RPMI7951 (cell line): Measurements from ENCODE around the gene AEBP2. TPM values are rescaled to one million over a fixed set of nuclear protein-coding genes. Genes with fewer than 3 reads are reported as not detected.
A peak's percentile ranks its signal among the peaks of the same experiment; 100 is the strongest.
"Not testable (repeated sequence)": the region's sequence is repeated elsewhere in the genome, so short reads cannot be mapped to it uniquely, and the experiment has no call there.

Experiments
- DNase-seq: peaks from one replicate; pipeline ENCODE4 v3.0.0-alpha.2; 2012; ENCODE audit warnings: low read depth
- total RNA-seq: library from RNA; depleted of rRNA; stranded (reverse); fragments of >200 nt; shearing (Covaris generic); gene quantifications from 2 replicates; pipeline ENCODE4 v1.2.3, GENCODE V29; 2014

The AEBP2 gene
- total RNA-seq, 1 experiment from 2014 or later = 7.3 TPM

DNA sequence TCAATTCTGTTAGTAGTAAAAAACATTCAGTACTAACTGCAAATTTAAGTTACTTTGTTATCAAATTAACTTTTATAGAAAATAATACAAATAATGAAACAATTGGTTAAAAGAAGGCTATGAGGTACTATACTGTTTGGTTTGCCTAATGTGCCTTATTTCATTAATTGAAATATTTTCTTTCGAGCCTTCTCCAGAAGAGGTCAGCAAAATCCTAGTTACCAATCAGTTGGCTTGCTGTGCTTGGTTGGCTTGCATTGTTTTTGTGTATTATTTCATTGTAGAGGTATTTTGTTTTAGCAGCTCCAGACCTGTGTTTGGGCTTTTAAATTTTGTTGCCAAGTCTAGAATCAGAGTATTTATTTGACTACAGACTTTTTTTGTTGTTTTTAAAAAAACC lies 68.5 kb downstream of the AEBP2 start:
- no peak for DNase-seq

- DNase-seq = no peak
Measured at GRCh38 chr12:19510461-19510860, 71.2 kb downstream of the AEBP2 start.

GRCh38 chr12:19515179-19515578 lies 75.9 kb downstream of the AEBP2 start:
- DNase-seq = no peak

DNA sequence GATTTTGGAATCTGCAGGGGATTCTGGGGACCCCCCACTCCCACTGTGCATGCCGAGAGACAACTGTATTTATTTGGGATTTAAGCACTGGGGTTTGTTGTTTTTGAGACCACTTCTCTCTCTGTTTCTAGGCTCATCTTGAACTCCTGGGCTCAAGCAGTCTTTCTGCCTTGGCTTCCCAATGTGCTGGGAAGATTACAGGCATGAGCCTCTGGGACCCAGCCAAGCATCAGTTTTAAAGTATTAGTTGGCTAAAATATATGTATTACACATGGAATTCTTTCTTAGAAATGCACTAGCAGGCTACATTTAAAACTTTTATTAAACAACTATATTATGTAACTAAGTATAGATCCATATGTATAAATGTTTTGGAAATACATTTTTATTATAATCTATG lies 78.3 kb downstream of the AEBP2 start:
- DNase-seq = no peak

DNA sequence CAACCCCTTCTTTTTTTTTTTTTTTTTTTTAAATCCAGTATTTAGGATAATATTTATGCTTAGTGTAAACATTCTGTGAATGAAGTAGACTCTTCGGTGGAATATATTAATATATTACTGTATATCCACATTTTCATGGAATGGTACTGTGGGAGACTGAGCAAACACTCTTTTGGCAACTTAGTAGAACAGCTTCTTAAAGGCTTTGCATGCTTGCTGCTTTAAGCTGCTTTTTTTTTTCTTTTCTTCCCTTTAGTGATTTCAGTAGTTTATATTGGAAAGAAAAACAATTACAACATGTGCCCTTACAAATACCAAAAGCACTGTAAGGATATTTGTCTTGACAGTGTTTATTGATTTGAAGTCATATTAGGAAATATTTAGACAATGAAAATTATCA lies 78.9 kb downstream of the AEBP2 start:
- no peak for DNase-seq

- DNase-seq = no peak
Measured at GRCh38 chr12:19520646-19521415, 81.5 kb downstream of the AEBP2 start.

GRCh38 chr12:19525274-19525673 lies 86.0 kb downstream of the AEBP2 start:
- no peak for DNase-seq

- no peak for DNase-seq
Measured at GRCh38 chr12:19527866-19528265, 88.6 kb downstream of the AEBP2 start.

DNA sequence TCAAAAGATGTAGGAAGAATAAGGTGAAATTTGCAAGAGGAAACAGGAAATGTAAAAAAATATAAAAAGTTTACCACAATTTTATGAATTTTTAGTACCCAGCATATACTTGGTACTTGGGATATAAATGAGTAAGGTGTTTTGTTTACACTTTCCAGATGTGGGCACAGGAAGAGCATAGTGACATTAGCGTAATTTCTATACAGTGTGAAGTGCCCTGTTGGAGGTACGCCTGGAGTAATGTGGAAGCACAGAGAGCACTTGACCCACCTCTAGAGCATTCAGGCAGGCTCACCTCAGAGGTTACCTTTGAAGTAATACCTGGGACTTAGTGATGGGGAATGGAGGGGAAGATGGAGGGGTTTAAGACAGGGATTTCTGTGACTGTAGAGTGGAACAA lies 89.5 kb downstream of the AEBP2 start:
- no peak for DNase-seq

GRCh38 chr12:19529951-19530636 lies 90.8 kb downstream of the AEBP2 start:
- DNase-seq = peak; percentile 45

GRCh38 chr12:19530637-19531023 lies 91.3 kb downstream of the AEBP2 start:
- peak; percentile 4 for DNase-seq

DNA sequence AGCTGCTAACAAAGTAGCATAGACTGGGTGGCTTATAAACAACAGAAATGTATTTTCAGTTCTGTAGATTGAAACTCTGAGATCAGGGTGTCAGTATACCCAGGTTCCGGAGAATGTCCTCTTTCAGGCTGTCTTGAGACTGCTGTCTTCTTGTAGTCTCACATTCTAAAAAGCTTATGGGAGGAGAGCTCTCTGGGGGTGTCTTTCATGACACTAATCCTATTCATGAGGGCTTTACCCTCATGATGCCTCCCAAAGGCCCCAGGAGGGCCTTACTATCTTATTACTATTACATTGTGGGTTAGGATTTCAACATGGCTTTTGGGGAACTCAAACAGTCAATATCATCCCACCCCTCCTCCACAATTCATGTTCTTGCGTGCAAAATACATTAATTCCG lies 94.3 kb downstream of the AEBP2 start:
- DNase-seq = no peak

- peak; percentile 4 for DNase-seq
Measured at GRCh38 chr12:19539071-19539470, 99.8 kb downstream of the AEBP2 start.

DNA sequence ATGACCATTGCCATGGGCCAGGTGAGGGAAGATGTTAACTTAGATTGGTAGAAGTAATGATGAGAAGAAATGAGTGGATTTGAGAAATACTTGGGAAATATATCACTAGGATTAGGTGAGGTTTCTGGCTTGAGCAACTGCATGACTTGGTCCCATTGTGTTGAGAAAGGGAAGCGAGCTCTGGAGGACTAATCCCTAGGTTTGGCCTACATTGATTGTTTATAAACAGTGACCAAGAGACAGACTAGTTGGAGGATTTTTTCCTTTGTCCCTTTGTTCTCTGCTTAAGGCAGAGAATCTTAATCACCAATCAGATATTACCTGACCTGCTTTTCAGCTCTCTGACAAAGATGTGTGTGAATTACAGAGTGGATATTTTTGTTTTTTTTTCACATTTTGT lies 100.5 kb downstream of the AEBP2 start:
- no peak for DNase-seq

DNA sequence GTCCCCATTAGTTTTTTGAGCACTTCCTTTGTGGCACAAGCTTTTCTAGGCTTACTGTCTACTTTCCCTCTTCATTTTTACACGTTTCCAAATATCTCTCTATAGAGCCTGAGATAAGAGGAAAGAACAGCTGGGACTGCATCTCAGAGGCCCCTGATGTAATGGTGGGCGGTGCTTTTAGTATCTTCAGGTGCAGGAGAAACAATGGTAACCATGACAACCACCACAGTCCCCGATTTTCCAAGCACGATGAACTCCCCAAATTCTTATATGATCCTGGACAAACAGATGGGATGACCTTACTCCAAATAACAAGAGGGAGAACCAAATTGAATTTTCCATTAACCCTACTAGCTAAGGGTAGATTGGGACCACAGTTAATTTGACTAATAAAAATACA lies 103.3 kb downstream of the AEBP2 start:
- no peak for DNase-seq

- no peak for DNase-seq
Measured at GRCh38 chr12:19544353-19544752, 105.1 kb downstream of the AEBP2 start.

DNA sequence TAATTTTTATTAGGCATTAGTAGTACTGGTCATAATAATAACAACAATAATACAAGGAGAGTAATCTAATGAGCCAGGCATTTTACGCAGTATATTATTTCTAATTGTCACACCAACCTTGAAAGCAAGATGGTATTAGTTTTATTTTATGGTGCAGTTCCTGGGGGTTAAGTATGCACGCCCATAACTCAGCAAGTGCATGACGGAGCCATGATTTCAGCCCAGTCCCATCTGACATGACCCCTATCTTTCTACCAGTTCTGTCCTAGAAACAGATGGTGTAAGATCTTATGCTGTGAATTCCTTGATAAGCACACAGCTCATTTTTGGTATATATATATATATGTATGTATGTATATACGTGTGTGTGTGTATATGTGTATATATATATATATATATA lies 106.0 kb downstream of the AEBP2 start:
- DNase-seq = no peak

GRCh38 chr12:19546027-19546426 lies 106.7 kb downstream of the AEBP2 start:
- DNase-seq = no peak

GRCh38 chr12:19546611-19547162 lies 107.4 kb downstream of the AEBP2 start:
- DNase-seq = no peak

- no peak for DNase-seq
Measured at GRCh38 chr12:19547271-19547671, 108.0 kb downstream of the AEBP2 start.

- no peak for DNase-seq
Measured at GRCh38 chr12:19548834-19549233, 109.5 kb downstream of the AEBP2 start.

DNA sequence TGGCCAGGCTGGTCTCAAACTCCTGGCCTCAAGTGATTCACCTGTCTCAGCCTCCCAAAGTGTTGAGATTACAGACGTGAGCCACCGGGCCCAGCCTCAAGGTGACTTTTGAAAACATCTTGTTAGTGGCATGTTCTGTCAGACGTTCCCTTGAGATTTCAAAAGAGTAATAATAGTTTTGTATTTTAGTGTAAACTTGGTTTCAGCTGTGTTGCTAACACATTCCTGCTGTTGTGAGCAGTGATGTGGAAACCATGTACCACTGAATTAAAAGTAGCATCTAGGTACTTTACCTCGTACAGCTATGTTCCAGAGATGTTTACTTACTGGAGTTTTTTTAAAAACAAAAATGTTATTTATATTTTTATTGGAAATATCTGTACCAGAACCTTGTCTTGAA lies 111.3 kb downstream of the AEBP2 start:
- DNase-seq = no peak

GRCh38 chr12:19552441-19553097 lies 113.3 kb downstream of the AEBP2 start:
- DNase-seq = not testable (repeated sequence)
